HG02588 (cell line): ENCODE data around the gene ZFAND2B.
A peak's percentile ranks its signal among the peaks of the same experiment; 100 is the strongest.

ENCODE experiments used
- ATAC-seq: cut with Tn5 transposase; IDR thresholded peaks from one replicate; pipeline ENCODE4 v1.9.1; 2021; ENCODE audit warnings: mild to moderate bottlenecking, moderate library complexity; ENCODE audit not compliant: unreplicated experiment

The ZFAND2B gene, protein sequence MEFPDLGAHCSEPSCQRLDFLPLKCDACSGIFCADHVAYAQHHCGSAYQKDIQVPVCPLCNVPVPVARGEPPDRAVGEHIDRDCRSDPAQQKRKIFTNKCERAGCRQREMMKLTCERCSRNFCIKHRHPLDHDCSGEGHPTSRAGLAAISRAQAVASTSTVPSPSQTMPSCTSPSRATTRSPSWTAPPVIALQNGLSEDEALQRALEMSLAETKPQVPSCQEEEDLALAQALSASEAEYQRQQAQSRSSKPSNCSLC

DNA sequence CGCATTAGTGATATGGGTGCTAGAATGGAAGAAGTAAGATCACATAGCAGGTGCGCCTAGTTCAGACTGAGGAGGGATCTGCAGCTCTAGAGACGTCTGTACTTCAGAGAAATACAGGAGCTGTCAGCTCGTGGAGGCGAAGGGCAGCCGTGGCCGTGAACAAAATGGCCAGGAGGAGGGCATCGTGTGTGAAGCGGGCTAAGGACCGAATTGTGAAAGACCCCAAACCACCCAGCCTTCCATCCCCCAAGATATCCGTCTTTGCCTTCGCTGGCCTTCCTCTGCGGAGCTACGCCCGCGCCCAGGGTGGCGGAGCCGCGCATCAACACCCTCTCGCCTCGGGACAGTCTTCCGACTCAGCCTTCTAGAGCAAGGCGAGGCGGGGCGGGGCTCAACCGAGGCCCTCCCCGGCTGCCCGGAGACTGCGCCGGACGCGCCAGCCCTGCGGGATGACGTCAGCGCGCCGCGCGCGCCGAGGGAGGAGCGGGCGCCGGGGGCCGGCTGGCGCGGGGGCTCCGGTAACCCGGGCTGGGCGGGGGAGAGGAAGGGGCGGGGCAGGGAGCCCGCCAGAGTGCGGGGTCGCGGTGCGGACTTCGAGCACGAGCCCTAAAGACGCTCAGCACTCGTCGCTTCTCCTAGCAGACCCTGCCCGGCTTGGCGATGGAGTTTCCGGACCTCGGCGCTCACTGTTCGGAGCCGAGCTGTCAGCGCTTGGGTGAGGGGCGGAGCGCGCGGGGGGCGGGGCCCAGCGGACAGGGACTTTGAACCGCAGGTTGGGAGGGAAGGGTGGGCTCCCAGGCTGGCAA is at the start of gene ZFAND2B:
Gene ZFAND2B, plus strand, starts transcription at position 455 of the 806 bp plus-strand sequence. Its CDS starts 206 bp downstream, at position 661.
- peak; percentile 96 for ATAC-seq

DNA sequence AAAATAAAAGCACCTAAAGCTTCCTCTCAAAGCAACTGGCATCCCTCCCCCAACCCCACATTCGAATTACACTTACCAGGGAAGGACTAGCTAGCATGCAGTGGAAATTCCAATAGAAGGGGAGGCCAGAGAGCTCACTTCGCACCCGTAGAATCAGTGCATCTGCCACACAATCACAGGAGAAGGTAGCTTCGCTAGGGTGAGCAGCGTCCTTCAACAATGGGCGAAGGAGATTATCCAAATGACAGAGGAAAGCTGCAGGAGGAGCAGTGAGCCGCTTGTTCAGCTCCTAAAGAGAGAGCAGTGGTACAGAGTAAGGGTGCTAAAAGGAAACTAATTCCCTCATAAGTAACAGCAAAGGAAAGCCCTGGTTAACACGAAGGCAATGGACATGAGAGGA is 49.2 kb upstream of the ZFAND2B start:
- ATAC-seq: no peak

DNA sequence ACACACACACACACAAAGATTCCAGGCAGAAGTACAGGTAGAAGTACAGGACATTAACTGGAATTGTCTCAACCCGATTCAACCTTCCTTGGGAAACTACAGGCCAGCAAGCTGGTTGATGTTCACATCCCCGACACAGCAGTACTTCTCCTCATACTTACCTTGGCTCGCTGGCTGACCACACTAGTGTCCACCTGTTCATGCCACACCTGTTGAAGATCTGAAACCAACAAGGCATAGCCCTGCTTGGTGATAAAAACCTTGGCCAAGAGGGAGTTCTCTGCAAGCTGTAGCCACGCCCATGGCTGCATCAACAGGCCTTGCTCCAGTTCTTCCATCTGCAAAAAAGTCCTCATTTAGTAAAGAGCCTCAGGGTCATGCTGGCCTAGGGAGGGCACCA is 48.6 kb upstream of the ZFAND2B start:
- ATAC-seq: no peak

DNA sequence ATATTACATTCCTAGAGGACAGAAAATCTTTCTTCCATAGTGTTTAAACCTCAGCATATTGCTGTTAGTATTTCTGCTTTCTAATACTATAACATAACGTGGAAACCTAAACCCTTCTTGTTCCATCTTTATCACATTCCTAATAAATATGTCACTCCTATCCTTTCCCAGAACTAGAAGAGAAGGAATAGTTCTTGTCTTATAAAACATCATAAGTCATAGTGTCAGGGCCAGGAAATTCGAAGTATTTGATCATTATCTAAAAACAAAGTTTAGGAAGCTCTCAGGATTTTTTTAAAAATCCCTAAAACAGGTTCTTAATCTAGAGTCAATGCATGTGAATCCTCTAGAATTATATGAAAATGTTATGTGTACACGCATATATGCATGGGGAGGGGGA is 48.0 kb upstream of the ZFAND2B start:
- ATAC-seq: no peak

DNA sequence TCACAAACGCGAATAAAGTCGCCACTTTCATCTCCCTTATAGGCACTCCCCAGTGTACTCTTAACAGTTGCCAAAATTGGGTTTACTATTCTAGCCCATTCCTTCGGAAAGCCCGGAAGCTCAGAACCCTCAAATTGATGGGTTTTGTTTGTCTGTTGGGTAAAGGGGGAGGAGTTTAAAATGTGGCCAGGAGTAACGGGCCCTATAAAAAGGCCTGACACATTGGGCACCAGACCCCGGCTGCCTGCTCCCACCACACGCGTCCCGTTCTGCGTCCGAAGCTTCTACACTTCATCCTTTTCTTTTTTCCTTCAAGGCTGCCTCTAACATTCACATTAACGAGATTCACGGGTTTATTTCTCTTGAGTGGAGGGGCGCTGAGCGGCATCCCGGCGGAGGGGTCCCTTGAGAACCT is 46.8 kb upstream of the ZFAND2B start:
- no peak for ATAC-seq

DNA sequence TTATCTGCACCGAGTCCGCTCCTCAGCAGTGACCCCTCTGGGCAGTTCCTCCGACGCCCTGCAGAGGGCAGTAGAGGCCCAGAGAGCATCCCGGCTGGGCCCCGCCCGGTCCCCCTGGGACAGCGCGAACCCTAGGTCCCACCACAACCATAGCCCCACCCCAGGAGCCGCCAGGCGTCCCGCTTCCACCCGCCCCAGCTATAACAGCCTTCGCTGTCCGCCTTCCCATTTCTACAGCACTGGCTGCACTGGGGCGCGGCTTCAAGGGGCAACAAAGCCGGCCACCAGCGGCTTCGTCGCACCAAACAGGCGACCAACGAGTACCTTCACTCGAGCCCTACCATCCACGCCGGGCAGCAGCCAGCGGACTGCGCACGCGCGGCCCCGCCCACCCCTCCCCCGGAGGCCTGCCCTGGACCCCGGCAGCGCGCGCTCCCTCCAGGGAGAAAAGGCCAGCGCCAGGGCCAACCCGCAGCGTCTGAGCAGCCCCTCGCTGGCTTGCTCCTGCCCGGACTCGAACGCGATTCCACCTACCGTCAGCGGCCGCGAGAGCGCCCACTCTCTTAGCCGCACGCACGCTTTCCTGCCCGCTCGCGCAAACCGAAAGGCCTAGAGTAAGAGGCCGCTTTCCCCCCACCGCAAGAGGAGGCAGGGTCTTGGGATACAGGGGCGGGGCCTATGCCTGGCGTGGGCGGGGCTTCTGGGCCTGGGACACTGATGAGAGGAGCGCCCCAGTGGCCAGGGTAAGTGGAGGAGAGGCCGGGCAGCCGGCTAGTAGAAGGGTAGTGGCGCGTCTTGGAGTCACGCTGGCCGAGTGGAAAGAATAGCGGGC is 46.2 kb upstream of the ZFAND2B start, which contains the start of gene NHEJ1:
Gene NHEJ1, minus strand, starts transcription at position 630 of the 832 bp plus-strand sequence. CDS start 2,453 bp downstream, outside the sequence.
- peak; percentile 81 for ATAC-seq

DNA sequence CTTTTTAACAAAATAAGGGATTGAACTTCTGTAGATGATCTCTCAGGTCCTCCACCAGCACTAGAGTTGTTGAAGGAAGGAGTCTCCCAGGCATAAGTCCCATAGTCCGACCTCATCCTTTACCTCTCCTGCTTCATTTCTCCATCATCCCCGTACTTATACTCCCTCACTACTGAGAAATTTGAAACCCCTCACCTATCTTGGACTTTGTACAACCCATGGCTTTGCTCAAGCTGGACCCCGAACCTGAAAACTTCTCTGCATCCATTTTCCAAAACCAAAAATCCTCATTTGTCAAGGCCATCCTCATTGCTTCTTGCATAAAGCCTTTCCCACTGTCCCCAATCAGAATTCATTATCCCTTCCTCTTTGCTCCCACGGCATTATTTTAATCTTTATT is 45.5 kb upstream of the ZFAND2B start:
- ATAC-seq: no peak

DNA sequence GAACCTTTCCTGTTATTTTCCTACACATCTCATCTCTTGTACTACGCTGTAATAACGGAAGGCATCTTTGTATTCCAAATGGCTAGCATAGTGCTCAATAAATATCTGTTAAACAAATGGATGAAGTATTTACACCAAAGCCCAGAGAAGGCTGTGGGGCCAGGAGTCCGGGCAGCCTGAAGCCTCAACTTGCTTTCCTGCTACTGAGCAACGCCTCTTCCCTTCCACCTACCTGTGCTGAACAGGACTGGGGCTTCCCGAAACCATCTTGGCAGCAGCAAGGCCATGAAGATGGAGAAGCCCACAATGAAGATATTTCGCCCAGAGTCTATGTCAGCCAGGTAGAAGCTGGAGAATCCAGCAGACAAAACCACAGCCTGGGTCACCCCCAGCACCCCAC is 43.4 kb upstream of the ZFAND2B start:
- no peak for ATAC-seq

DNA sequence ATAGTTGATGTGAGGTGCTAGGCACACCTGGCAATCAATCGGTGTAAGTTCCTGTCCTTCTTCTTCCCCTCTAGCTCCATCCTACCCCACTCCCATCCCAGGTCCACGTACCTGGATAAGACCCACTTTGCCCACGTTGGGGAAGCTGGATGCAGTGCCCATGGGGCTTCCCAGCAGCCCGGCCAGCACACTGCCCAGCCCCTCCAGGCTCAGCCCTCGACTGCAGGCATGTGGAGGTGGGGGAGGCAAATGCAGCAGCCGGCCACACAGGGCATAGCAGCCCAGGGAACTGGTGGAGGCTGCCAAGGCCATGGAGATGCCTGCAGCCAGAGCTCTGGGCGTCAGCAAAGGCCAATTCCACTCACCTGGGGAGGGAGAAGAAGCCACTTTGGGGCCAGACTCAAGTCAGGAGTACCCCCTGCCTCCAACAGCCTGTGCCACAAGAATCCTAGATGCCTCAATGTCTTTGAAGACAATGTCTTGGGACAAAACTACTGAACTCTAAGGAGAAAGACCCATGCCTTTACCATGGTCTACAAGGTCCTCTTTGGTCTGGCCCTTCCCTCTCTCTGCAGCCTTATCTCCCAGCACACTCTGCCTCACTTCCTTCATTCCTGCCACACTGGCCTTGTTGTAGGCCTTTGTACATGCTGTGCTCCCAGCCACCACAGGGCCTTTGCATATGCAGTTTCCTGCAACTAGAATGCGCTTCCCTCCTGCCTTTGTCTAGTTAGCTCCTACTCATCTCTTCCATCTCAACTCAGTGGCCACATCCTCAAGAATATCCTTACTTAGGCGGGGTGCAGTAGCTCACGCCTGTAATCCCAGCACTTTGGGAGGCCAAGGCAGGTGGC is 41.3 kb upstream of the ZFAND2B start:
- ATAC-seq: no peak

DNA sequence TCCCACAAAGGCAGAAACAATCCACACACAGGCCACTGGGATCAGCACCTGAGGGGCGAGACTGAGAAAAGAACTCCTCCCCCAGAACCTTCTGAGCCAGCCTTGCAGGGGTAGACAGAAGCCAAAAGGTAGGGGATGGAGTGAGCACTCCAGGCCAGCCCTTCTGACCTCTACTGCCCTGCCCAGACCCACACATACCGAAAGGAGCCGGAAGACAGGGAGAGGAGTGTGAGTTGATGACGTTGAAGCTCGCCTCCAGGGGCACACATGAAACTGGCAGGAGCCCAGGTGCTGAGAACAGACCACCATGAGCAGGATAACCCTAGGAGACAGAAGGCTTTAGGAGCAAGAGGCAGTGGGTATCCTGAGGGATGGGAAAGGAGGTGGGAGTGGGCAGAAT is 38.6 kb upstream of the ZFAND2B start:
- no peak for ATAC-seq

DNA sequence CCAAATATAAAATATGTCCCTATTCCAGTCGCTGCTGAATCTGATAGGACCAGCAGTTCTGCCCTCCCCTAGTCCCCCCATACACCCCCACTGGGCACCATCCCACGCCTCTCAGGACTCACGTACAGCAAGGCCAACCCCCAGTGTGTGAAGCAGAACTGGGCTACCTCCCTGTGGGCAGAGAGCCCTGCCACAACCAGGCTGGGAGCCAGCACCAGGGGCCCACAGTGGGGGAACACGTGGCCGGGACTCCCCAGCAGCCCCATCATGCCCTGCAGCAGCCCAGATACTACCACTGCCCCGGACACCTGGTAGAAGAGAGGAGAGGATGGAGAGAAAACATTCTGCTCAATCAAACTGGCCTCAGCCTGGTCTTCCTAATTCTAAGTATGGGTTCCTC is 38.1 kb upstream of the ZFAND2B start:
- ATAC-seq: no peak

DNA sequence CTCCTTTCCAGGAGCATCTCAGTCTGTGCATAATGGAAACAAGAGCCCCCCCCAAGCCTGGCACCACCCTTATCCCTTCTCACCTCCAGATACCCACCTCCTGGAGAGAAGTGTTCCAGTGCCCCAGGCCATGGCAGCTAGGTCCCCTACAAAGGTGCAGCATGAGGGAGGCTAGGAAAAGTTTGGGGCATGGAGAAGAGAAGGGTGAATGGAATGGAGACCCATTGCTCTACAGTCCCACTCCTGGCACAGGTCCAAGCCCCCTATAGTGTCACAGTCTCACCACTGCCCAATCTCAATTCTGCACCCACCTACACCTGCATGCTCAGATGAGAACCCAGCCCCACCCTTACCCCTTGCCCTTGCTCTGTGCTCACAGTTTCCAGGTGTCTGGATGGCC is 37.6 kb upstream of the ZFAND2B start:
- no peak for ATAC-seq

DNA sequence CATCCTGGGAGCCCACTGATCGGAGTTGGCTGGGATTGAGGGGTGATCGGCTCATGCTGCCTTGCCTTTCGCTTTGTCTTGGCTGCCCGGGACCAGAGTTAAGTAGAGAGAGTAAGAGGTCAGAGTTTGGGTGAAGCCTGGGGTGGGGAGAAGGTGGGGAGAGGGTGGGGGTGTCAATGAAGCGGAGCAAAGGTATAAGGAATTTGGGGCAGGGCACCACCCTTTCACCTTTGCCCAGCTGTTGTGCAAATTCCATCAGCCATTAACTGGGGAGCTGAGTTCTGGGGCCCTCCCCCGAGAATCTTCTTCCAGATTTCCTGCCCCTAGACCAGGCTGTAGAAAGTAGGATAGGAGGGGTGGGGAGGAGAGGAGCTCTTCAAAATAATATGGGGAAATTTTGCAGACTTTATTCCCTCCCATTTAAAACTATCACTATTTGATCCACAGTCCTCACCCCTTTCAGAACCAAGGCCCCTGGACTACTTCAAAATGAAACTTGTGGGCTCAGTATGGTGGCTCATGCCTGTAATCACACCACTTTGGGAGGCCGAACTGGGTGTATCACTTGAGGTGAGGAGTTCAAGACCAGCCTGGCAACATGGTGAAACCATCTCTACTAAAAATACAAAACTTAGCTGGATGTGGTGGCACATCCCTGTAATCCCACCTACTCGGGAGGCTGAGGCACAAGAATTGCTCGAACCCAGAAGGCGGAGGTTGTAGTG is 36.5 kb upstream of the ZFAND2B start, which contains the start of gene SLC23A3:
Gene SLC23A3, minus strand, starts transcription at position 100 of the 725 bp plus-strand sequence. Its CDS starts 45 bp downstream, at position 55.
- no peak for ATAC-seq

DNA sequence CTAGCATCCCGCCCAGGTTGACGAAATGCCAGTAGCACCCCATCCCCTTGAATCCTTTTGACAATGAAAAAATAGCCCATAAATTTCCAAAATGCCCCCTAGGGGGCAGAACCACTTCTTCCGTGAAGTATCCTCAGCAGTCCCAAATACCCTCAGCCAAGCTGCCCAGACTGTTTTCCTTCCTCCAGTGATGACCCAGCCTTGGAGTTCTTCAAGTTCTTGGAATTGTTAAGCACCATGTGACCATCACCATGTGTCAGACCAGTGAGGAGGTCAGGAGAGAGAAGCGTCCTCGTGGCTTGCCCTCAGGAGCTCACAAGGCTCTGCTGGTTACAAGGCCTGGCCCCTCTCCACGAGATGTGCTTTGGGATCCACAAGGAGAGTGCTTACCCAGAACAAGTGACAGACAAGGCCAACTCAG is 35.3 kb upstream of the ZFAND2B start:
- no peak for ATAC-seq

DNA sequence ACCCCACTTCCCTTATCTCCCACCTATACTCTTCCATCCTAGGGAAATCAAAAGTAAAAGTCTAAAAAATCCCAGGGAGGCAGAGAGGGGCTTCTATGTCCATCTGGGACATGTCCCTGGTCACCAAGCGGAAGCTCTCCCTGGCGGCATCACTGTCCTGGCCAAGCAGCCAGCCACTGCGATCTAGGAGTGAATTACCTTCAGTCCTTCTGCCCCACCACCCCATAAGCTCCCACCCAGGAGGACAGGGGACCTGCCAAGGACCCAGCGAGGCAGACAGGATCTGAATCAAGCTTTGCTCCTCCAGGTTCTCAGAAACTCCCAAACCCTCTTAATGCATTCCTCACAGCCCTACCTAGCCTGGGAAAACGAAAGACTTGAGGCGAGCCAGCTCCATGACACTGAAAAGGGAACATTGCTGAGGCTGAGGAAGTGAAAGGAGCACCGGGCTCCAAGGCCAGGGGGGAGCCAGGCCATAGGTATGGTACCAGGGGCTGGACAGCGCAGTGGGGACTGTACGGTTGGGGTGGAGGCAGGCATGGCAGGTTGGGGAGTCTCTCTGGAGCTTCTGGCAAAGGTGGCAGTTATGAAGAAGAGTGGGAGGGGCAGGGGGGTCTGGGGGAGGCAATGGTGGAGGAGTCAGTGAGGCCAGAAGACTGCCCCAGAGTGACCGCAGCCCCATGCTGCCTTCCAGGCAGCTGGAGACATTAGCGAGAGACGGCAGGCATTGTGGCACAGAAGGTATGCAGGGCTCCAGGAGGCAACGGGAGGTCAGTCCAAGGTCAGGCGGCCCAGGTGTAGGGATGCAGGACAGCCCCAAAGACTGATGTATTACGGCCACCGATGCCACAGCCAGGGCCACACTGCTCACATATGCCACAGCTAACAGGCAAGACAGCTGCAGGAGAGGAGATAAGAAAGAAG is 34.1 kb upstream of the ZFAND2B start:
- ATAC-seq: no peak

DNA sequence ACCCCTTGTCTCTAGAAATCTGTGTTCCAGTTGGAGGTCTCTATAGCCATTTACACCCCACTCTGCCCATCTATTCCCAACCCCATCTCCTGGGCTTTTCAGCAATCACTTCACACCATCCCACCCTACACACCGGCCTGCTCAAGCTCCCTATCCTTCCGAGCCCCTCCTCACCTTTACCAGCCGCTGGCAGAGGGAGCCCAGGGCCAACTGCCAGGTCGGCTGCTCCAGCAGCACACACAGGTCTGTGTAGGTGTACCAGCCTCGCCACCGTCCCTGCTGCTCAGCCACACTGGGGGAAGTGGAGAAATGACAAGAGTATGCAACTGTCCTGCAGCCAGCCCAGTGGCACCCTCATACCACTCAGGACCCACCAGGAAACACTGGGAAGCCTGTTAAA is 33.4 kb upstream of the ZFAND2B start:
- no peak for ATAC-seq

DNA sequence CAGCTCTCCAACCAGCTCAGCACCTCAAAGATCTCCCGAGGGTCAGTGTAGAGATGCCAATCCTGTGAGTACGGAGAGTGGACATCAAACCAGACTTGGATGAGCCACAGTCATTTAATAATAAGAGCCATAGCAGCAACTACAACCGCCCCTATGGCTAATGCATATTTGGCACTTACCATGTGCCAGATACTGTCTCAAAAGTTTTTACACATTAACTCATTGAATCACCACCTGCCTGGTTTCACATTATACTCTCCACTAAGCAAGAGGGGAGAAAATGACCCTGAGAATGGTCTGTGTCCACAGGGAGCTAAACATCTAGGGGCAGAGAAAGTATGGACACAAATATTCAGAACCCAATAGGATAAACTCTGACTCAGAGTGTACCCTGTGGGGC is 32.4 kb upstream of the ZFAND2B start:
- no peak for ATAC-seq

DNA sequence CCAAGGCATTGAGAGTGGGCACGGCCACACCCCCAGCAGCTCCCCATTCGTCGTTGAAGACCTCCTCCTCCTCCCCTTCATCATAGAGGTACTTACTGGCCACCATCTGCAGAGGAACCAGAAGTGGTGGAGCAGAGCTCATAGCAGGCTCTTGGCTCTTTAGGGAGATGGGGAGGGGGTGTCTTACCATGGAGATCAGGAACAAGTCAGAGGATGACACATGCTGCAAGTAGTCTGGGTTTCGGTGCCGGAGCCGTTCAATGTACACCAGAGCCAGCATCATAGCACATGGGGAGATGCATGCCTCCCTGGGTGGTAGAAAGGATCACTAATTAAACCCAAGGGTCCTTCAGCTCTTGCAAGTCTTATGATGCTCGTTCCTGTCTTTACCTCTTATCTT is 31.8 kb upstream of the ZFAND2B start:
- ATAC-seq: no peak

DNA sequence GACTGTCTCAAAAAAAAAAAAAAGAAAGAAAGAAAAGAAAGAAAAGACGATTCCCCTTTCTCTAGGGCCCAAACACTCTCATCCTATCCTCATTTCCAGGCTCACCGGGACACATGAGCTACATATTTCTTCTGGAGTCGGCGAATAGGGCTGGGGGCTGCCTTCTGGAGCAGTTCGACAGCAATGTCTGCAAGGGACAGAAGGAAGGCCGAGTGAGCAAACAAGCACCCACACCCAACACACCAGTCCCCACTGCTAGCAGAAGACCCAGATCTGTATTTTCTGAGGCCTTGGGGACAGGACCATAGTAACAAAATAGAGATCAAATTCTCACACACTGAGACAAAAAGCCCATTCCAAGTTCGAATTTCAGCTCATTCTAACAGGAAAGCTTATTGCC is 31.1 kb upstream of the ZFAND2B start:
- no peak for ATAC-seq
